HepG2 (cell line): ENCODE results near the gene SAA4.

Experiments used
- GZF1 ChIP-seq: sonication (generic); formaldehyde crosslinking; IDR thresholded peaks from 2 replicates; pipeline ENCODE4 v1.5.1; 2020; ENCODE audit warnings: mild to moderate bottlenecking, missing genetic modification reagents
- ISL2 ChIP-seq: sonication (generic); formaldehyde crosslinking; IDR thresholded peaks from 2 replicates; pipeline ENCODE4 v1.5.0; 2020; ENCODE audit warnings: missing genetic modification reagents
- JDP2 ChIP-seq: sonication (generic); formaldehyde crosslinking; IDR thresholded peaks from 2 replicates; pipeline ENCODE4 v1.8.1; 2022; ENCODE audit warnings: missing genetic modification reagents, borderline replicate concordance
- POLR2A ChIP-seq, 2 experiments: IDR thresholded peaks; 2 replicates each; pipeline ENCODE4 v1.6.1; 2011; ENCODE audit warnings: low read depth in 2 of 2, low read length in 2 of 2, mild to moderate bottlenecking in 1 of 2, moderate library complexity in 1 of 2; ENCODE audit not compliant: insufficient read depth in 1 of 2
- POLR2AphosphoS5 ChIP-seq: IDR thresholded peaks from 2 replicates; pipeline ENCODE4 v1.6.1; 2012; ENCODE audit warnings: low read depth, low read length
- RBFOX2 ChIP-seq: fragments of 200-400 bp; formaldehyde crosslinking; IDR thresholded peaks from 2 replicates; pipeline ENCODE4 v1.6.1; 2017; ENCODE audit warnings: low read depth, mild to moderate bottlenecking, low read length
- SMAD9 ChIP-seq: sonication (generic); formaldehyde crosslinking; IDR thresholded peaks from 2 replicates; pipeline ENCODE4 v1.5.1; 2020; ENCODE audit warnings: mild to moderate bottlenecking, missing genetic modification reagents
- SMC3 ChIP-seq: IDR thresholded peaks from 2 replicates; pipeline ENCODE4 v1.6.1; 2011; ENCODE audit warnings: low read length, improper control_type of control experiment
- SP1 ChIP-seq, 2 experiments: fragments of 450-650 bp in 1 of 2; sonication (generic) in 1 of 2; formaldehyde crosslinking in 1 of 2; IDR thresholded peaks; 2 replicates each; pipeline versions ENCODE4 v1.4.0 to v1.6.1; 2016 to 2020; ENCODE audit warnings: missing genetic modification reagents in 1 of 2
- ZFYVE20 ChIP-seq: sonication (generic); formaldehyde crosslinking; IDR thresholded peaks from 2 replicates; pipeline ENCODE4 v1.8.0; 2023; ENCODE audit warnings: low read depth, mild to moderate bottlenecking, moderate library complexity, missing genetic modification reagents, borderline replicate concordance
- TF ChIP-seq, protein P1 (sequence below): sonication (generic); formaldehyde crosslinking; IDR thresholded peaks from 2 replicates; pipeline ENCODE4 v1.5.0; 2020; ENCODE audit warnings: mild to moderate bottlenecking, missing genetic modification reagents, moderate library complexity
- TF ChIP-seq, protein P2 (sequence below): sonication (generic); formaldehyde crosslinking; IDR thresholded peaks from 2 replicates; pipeline ENCODE4 v1.4.0; 2020; ENCODE audit warnings: missing genetic modification reagents
- TF ChIP-seq, protein P3 (sequence below), 2 experiments: IDR thresholded peaks; 2 replicates each; pipeline ENCODE4 v1.6.1; 2011 to 2012; ENCODE audit warnings: low read length in 2 of 2, borderline replicate concordance in 1 of 2, low read depth in 1 of 2, mild to moderate bottlenecking in 1 of 2, moderate library complexity in 1 of 2
- TF ChIP-seq, protein P4 (sequence below): sonication (generic); formaldehyde crosslinking; IDR thresholded peaks from 2 replicates; pipeline ENCODE4 v1.5.0; 2020; ENCODE audit warnings: mild to moderate bottlenecking, low read depth, missing genetic modification reagents, borderline replicate concordance

DNA sequence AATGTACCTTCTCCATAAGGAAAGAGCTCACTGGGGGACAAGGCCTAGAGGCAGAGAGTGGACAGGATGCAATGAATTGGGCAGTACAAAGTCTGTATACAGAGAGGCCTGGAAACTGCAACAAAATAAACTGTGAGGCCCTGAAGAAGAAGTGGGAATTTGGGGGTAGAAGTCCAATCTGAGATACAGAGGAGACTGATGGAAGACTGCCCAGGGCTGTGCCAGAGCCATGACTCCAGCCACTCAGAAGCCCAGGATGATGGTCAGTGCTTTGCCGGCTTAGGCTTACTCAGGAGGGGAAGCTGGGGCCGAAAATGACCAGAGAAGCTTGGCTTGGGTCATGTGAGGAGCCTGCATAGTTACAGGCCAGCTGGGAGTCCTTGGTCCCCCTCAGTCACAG lies 5.7 kb downstream of the SAA4 start:
- TF ChIP-seq POLR2A (IDR thresholded peaks at IDR 0.05; ENCODE audit: insufficient read depth in 1 of 2, low read depth in 2 of 2, low read length in 2 of 2): no peak
- no peak for TF ChIP-seq GZF1 (CRISPR knock-in tag)
- TF ChIP-seq, protein P1, sequence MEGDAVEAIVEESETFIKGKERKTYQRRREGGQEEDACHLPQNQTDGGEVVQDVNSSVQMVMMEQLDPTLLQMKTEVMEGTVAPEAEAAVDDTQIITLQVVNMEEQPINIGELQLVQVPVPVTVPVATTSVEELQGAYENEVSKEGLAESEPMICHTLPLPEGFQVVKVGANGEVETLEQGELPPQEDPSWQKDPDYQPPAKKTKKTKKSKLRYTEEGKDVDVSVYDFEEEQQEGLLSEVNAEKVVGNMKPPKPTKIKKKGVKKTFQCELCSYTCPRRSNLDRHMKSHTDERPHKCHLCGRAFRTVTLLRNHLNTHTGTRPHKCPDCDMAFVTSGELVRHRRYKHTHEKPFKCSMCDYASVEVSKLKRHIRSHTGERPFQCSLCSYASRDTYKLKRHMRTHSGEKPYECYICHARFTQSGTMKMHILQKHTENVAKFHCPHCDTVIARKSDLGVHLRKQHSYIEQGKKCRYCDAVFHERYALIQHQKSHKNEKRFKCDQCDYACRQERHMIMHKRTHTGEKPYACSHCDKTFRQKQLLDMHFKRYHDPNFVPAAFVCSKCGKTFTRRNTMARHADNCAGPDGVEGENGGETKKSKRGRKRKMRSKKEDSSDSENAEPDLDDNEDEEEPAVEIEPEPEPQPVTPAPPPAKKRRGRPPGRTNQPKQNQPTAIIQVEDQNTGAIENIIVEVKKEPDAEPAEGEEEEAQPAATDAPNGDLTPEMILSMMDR (CRISPR knock-in tag): no peak
- no peak for TF ChIP-seq RBFOX2
- TF ChIP-seq, protein P2, sequence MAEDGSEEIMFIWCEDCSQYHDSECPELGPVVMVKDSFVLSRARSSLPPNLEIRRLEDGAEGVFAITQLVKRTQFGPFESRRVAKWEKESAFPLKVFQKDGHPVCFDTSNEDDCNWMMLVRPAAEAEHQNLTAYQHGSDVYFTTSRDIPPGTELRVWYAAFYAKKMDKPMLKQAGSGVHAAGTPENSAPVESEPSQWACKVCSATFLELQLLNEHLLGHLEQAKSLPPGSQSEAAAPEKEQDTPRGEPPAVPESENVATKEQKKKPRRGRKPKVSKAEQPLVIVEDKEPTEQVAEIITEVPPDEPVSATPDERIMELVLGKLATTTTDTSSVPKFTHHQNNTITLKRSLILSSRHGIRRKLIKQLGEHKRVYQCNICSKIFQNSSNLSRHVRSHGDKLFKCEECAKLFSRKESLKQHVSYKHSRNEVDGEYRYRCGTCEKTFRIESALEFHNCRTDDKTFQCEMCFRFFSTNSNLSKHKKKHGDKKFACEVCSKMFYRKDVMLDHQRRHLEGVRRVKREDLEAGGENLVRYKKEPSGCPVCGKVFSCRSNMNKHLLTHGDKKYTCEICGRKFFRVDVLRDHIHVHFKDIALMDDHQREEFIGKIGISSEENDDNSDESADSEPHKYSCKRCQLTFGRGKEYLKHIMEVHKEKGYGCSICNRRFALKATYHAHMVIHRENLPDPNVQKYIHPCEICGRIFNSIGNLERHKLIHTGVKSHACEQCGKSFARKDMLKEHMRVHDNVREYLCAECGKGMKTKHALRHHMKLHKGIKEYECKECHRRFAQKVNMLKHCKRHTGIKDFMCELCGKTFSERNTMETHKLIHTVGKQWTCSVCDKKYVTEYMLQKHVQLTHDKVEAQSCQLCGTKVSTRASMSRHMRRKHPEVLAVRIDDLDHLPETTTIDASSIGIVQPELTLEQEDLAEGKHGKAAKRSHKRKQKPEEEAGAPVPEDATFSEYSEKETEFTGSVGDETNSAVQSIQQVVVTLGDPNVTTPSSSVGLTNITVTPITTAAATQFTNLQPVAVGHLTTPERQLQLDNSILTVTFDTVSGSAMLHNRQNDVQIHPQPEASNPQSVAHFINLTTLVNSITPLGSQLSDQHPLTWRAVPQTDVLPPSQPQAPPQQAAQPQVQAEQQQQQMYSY (CRISPR knock-in tag): no peak
- 0 out of 2 replicates have a peak, but pooled peaks have one; percentile 19 for TF ChIP-seq POLR2AphosphoS5
- no peak for TF ChIP-seq ZFYVE20 (CRISPR knock-in tag)
- TF ChIP-seq SMAD9 (CRISPR knock-in tag): no peak
- no peak for TF ChIP-seq JDP2 (CRISPR knock-in tag)
- no peak for TF ChIP-seq ISL2 (CRISPR knock-in tag)
- no peak for TF ChIP-seq SP1 (IDR thresholded peaks at IDR 0.05)
- no peak for TF ChIP-seq SP1 (CRISPR knock-in tag; IDR thresholded peaks at IDR 0.05)
- TF ChIP-seq, protein P3, sequence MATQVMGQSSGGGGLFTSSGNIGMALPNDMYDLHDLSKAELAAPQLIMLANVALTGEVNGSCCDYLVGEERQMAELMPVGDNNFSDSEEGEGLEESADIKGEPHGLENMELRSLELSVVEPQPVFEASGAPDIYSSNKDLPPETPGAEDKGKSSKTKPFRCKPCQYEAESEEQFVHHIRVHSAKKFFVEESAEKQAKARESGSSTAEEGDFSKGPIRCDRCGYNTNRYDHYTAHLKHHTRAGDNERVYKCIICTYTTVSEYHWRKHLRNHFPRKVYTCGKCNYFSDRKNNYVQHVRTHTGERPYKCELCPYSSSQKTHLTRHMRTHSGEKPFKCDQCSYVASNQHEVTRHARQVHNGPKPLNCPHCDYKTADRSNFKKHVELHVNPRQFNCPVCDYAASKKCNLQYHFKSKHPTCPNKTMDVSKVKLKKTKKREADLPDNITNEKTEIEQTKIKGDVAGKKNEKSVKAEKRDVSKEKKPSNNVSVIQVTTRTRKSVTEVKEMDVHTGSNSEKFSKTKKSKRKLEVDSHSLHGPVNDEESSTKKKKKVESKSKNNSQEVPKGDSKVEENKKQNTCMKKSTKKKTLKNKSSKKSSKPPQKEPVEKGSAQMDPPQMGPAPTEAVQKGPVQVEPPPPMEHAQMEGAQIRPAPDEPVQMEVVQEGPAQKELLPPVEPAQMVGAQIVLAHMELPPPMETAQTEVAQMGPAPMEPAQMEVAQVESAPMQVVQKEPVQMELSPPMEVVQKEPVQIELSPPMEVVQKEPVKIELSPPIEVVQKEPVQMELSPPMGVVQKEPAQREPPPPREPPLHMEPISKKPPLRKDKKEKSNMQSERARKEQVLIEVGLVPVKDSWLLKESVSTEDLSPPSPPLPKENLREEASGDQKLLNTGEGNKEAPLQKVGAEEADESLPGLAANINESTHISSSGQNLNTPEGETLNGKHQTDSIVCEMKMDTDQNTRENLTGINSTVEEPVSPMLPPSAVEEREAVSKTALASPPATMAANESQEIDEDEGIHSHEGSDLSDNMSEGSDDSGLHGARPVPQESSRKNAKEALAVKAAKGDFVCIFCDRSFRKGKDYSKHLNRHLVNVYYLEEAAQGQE (IDR thresholded peaks at IDR 0.05; ENCODE audit: borderline replicate concordance in 1 of 2, low read depth in 1 of 2, low read length in 2 of 2): no peak
- TF ChIP-seq, protein P4, sequence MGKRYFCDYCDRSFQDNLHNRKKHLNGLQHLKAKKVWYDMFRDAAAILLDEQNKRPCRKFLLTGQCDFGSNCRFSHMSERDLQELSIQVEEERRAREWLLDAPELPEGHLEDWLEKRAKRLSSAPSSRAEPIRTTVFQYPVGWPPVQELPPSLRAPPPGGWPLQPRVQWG (CRISPR knock-in tag): no peak
- TF ChIP-seq SMC3: no peak
